ENCODE results near the gene SDK1.
"Not testable (repeated sequence)": the region's sequence is repeated elsewhere in the genome, so short reads cannot be mapped to it uniquely, and the experiment has no call there.

The SDK1 gene

GRCh38 chr7:4222676-4223075 lies 921.6 kb downstream of the SDK1 start:
- no peak for DNase-seq

- DNase-seq: no peak
These were observed 924.3 kb downstream of the SDK1 start for GRCh38 chr7:4225361-4225771.

- DNase-seq: no peak
These were observed 925.0 kb downstream of the SDK1 start for GRCh38 chr7:4225881-4226523.

- no peak for DNase-seq
These were observed 925.5 kb downstream of the SDK1 start for GRCh38 chr7:4226524-4226882.

- no peak for DNase-seq
These were observed 926.3 kb downstream of the SDK1 start for GRCh38 chr7:4227105-4228010.

- no peak for DNase-seq
These were observed 929.3 kb downstream of the SDK1 start for GRCh38 chr7:4230352-4230751.

- no peak for DNase-seq
These were observed 932.1 kb downstream of the SDK1 start for GRCh38 chr7:4233146-4233545.

- no peak for DNase-seq
These were observed 932.8 kb downstream of the SDK1 start for GRCh38 chr7:4233621-4234497.

GRCh38 chr7:4234498-4234855 lies 933.4 kb downstream of the SDK1 start:
- DNase-seq: no peak

- DNase-seq: no peak
These were observed 933.8 kb downstream of the SDK1 start for GRCh38 chr7:4234886-4235285.

GRCh38 chr7:4235596-4235995 lies 934.5 kb downstream of the SDK1 start:
- DNase-seq: no peak

- DNase-seq: no peak
These were observed 935.3 kb downstream of the SDK1 start for GRCh38 chr7:4236389-4236788.

GRCh38 chr7:4236873-4237272 lies 935.8 kb downstream of the SDK1 start:
- not testable (repeated sequence) for DNase-seq

GRCh38 chr7:4237296-4238235 lies 936.5 kb downstream of the SDK1 start:
- DNase-seq: no peak

GRCh38 chr7:4238861-4239260 lies 937.8 kb downstream of the SDK1 start:
- no peak for DNase-seq

- no peak for DNase-seq
These were observed 939.0 kb downstream of the SDK1 start for GRCh38 chr7:4240042-4240441.

- no peak for DNase-seq
These were observed 939.7 kb downstream of the SDK1 start for GRCh38 chr7:4240520-4241303.

GRCh38 chr7:4241304-4241612 lies 940.2 kb downstream of the SDK1 start:
- DNase-seq: no peak

GRCh38 chr7:4241791-4242190 lies 940.7 kb downstream of the SDK1 start:
- no peak for DNase-seq

- DNase-seq: no peak
These were observed 941.7 kb downstream of the SDK1 start for GRCh38 chr7:4242706-4243105.

- DNase-seq: no peak
These were observed 943.0 kb downstream of the SDK1 start for GRCh38 chr7:4244041-4244440.

- no peak for DNase-seq
These were observed 943.6 kb downstream of the SDK1 start for GRCh38 chr7:4244635-4245034.
